DMS53 (cell line): ENCODE results near the gene CANT1.

Source experiments
- DNase-seq: peaks from one replicate; lab custom pipeline; 2025; lab: John Stamatoyannopoulos, UW

Gene CANT1

DNA sequence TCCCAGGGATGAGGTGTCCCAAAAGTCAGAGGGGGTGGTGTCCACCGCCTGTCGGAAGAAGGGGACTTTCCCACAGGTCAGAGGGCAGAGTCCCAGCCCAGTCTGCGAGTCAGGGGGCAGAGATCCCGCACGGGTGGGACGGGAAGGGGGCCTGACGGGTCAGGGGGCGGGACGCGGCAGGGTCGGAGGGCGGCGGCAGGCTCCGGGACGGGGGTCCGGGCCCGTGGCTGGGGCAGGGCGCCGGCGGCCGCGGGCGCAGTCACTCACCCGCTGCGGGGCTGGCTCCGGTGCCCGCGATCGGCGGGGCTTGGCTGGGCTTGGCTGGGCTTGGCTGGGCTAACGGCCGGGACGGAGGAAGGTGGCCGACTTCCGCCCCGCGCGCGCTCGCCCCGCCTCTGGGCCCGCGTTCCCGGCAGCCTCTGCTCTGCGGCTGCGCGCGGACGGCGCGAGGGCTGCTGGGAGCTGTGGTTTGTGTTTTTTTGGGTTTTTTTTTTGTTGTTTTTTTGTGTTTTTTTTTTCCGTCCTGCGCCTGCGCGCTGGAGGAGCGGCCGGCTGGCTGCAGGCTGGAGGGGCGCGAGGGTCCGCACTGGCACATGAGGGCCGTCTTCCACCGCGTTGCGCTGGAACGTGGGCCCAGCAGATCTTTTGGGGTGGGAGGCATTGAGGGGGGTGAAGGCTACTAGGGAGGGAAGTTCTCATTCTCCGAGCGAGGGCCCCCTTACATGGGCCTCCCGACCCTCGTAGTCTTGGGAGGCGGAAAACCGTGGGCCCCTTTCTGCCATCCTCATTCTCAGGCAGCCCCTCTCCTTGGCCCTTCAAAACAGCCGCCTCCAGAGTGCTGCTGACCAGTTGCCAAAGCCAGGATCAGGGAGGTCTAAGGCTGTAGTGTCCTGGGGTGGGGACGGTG lies at the start of gene CANT1:
Gene CANT1, minus strand, starts transcription at position 368 of the 907 bp plus-strand sequence. CDS start 12,142 bp downstream, outside the sequence.
- DNase-seq = peak; percentile 89

DNA sequence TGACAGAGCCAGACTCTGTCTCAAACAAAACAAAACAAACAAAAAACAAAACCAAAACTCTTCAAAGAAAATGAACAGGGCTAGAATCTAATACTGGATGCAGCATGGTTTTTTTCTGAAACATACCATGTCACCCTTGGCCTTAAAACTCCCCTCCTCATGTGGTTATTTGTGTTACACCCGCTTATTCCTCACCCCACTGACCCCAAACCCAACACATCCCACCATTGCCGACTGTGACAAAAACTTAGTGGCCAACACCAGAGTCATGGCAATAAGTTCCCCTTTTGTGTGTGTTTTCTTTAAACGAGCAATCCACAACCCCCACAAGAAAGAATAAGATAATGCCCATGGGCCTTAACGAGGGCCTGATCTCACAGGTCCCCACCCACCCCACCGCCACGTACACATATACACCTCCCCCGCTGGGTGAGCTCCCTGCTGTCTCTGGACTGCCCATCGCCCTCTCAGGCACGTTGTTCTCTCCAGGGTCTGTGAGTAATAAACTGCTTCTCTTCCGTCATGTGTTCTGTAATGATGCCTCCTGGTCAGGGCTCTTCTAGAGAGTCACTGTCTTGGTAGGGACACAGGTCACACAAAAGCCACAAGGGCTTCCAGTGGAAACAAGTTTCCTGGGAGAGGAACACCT lies 48.3 kb upstream of the CANT1 start:
- DNase-seq = no peak

DNA sequence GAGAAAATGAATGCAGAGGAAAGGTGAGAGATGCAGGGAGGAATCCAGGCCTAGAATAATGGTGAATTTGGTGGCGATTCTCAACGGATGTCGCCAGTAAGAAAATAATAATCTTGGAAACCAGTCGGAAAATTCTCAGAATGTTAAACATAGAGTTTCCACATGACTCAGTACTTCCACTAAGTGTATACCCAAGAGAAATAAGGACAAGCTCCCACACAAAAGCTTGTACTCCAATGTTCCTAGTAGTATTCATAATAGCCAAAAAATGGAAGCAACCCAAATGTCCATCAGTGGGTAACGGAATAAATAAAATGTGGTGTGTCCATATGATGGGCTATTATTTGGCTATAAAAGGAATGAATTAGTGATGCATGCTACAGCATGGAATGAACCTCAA lies 45.6 kb upstream of the CANT1 start:
- no peak for DNase-seq

DNA sequence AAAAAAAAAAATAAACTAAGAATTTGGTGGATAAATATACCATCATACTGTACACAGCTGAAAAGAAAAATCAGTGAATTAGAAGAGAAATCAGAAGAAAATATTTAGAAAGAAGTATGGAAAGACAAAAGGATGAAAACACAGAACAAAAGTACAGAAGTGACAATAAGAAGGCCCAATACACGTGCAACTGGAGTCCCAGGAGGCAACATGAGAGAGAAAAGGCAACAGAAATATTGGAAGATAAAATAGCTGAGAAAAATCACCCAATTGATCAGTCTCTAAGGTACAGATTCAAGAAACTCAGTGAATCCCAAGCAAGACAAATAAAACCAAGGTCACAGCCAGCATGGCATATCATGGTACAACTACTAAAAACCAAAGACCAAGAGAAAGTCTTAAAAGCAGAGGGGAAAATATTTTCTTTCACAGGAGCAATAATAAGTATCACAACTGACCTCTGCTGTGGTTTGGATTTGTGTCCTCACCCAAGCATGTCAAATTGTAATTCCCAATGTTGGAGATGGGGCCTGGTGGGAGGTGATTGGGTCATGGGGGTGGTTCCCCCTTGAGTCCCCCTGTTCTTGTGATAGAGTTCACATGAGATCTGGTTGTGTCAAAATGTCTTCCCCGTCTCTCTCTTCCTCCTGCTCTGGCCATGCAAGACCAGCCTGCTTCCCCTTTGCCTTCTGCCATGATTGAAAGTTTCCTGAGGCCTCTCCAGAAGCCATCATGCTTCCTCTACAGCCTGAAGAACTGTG lies 44.8 kb upstream of the CANT1 start:
- no peak for DNase-seq

DNA sequence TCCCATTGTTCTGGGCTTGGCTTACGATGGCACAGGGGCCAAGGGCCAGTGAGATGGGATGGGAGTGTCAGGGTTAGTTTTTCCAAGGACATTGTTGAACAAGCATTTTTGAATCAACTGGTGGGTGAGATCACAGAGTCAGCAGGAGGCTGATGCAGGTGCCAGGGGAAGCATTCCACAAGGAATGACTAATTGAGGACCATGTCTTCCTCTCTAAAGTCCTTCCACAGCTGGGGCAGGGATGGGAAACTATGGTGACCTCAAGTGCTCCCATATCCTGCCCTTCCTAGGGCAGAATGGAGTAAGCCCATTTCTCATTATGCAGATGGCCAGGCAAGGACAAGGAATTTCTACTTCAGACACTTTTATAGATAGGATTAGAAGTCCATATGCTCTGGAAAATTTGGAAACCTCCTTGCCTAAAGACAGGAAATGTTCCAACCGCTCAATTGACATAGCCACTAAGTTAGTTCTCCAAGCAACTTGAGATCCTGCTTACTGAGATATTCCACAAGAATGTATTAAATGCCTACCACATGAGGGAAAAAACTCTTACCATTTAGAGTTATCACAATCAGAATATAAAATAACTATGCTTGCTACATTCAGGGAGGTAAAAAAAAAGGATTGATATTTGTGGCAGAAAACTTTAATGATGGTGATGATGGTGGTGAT lies 43.8 kb upstream of the CANT1 start:
- DNase-seq = no peak

DNA sequence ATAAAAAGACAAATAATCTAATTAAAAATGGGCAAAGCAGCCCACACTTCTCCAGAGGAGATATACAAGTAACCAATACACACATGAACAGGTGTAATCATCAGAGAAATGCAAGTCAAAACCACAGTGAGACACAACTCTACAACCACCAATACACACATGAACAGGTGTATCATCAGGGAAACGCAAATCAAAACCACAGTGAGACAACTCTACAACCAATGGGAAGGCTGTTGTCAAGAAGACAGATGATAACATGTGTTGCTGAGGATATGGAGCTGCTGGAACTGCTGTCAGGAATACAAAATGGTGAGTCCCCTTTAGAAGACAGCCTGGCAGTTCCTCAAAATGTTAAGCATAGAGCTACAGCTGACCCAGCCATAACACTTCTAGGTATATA lies 42.6 kb upstream of the CANT1 start:
- DNase-seq = no peak

DNA sequence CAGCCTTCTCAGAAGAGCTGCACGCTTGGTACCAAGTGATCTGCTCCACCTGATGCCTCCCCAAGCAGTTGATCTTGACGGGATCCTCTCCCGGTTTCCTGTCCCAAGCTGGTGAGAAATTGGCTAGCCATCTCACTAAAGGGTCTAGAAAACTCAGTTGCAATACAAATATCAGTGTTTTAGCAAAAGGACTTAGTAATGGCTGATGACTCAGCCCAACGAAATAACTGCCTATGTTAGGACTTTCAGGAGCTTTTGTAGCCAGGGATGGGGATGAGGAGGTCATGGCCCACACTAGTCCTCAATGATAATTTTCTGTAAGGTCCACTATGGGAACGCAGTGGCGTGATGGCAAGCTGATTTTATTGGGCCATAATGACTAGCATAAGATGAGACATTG lies 41.7 kb upstream of the CANT1 start:
- no peak for DNase-seq

DNA sequence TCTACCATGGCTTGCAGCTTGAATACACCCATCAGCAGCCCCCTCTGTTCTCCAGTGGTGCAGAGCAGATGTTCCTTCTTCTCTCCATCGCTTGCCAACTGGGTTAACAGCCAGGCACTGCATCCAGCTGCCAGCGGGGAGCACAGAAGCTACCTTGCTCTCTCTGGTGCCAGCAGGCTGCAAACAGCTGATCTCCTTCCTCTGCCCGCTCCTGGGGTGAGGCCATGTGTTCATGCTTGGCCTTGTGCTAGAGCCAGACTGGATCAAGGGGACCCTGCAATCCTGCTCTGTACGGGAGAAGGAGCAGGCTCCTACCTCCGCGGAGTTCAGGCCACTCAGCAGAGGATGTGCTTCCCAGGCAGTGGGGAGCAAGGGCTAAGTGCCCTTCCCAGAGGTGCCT lies 41.0 kb upstream of the CANT1 start:
- DNase-seq = no peak

DNA sequence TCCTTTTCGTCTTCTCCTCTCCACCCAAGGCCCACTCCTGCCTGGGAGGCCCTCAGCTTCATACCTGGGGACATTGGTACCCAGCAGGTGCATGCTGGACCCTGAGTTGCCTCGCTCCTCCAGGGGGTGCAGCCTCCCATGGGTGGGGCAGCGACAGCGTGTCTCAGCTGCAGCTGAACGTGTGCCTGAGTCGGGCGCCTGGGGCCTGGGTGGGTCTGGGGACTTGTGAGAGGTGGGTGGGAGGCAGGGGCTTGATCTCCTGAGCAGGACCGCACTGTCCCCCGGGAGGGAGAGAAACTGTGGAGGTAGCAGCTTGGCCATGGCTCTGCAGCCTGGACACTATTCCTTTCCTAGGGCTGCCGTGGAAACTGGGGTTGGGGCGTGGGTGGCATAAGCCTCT lies 40.3 kb upstream of the CANT1 start:
- DNase-seq = no peak

DNA sequence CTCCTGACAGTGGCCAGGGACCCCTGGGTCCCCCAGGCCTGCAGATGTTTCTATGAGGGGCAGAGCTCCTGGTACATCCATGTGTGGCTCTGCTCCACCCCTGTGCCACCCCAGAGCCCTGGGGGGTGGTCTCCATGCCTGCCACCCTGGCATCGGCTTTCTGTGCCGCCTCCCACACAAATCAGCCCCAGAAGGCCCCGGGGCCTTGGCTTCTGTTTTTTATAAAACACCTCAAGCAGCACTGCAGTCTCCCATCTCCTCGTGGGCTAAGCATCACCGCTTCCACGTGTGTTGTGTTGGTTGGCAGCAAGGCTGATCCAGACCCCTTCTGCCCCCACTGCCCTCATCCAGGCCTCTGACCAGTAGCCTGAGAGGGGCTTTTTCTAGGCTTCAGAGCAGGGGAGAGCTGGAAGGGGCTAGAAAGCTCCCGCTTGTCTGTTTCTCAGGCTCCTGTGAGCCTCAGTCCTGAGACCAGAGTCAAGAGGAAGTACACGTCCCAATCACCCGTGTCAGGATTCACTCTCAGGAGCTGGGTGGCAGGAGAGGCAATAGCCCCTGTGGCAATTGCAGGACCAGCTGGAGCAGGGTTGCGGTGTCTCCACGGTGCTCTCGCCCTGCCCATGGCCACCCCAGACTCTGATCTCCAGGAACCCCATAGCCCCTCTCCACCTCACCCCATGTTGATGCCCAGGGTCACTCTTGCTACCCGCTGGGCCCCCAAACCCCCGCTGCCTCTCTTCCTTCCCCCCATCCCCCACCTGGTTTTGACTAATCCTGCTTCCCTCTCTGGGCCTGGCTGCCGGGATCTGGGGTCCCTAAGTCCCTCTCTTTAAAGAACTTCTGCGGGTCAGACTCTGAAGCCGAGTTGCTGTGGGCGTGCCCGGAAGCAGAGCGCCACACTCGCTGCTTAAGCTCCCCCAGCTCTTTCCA lies 39.5 kb upstream of the CANT1 start:
- no peak for DNase-seq

DNA sequence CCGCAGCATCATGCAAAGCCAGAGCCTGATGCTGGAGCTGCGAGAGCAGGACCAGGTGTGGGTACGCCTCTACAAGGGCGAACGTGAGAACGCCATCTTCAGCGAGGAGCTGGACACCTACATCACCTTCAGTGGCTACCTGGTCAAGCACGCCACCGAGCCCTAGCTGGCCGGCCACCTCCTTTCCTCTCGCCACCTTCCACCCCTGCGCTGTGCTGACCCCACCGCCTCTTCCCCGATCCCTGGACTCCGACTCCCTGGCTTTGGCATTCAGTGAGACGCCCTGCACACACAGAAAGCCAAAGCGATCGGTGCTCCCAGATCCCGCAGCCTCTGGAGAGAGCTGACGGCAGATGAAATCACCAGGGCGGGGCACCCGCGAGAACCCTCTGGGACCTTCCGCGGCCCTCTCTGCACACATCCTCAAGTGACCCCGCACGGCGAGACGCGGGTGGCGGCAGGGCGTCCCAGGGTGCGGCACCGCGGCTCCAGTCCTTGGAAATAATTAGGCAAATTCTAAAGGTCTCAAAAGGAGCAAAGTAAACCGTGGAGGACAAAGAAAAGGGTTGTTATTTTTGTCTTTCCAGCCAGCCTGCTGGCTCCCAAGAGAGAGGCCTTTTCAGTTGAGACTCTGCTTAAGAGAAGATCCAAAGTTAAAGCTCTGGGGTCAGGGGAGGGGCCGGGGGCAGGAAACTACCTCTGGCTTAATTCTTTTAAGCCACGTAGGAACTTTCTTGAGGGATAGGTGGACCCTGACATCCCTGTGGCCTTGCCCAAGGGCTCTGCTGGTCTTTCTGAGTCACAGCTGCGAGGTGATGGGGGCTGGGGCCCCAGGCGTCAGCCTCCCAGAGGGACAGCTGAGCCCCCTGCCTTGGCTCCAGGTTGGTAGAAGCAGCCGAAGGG lies 38.6 kb upstream of the CANT1 start:
- DNase-seq = no peak

DNA sequence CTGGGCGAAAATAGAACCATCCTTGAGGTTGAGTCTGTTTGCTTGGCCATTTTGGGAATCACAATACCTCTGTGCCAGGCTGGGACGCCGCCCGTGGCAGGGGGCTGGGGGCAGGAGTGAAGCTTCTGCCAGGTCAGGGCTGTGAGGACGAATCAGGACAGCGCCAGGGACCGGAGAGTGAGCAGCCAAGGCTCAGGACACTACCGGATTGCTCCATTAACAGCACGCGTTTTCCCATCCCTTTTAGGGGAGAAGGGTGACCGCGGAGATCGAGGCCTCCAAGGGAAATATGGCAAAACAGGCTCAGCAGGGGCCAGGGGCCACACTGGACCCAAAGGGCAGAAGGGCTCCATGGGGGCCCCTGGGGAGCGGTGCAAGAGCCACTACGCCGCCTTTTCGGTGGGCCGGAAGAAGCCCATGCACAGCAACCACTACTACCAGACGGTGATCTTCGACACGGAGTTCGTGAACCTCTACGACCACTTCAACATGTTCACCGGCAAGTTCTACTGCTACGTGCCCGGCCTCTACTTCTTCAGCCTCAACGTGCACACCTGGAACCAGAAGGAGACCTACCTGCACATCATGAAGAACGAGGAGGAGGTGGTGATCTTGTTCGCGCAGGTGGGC lies 37.8 kb upstream of the CANT1 start:
- no peak for DNase-seq

DNA sequence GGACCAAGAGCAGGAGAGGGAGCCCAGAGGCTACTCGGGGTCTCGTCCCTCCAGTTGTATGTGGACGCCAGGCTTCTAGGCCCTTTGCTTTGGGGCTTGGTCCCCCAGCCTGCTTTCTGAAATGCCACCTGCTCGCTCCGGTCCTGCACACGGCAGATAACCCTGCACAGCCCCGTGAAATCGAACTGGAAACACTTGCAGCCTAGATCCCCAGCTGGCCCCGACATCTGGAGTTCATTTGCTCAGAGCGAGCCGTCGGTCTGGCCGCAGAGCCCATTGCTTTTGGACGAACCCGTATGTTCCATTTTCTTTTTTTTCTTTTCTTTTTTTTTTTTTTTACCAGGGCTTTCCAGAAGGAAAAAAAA lies 37.3 kb upstream of the CANT1 start:
- DNase-seq = no peak

DNA sequence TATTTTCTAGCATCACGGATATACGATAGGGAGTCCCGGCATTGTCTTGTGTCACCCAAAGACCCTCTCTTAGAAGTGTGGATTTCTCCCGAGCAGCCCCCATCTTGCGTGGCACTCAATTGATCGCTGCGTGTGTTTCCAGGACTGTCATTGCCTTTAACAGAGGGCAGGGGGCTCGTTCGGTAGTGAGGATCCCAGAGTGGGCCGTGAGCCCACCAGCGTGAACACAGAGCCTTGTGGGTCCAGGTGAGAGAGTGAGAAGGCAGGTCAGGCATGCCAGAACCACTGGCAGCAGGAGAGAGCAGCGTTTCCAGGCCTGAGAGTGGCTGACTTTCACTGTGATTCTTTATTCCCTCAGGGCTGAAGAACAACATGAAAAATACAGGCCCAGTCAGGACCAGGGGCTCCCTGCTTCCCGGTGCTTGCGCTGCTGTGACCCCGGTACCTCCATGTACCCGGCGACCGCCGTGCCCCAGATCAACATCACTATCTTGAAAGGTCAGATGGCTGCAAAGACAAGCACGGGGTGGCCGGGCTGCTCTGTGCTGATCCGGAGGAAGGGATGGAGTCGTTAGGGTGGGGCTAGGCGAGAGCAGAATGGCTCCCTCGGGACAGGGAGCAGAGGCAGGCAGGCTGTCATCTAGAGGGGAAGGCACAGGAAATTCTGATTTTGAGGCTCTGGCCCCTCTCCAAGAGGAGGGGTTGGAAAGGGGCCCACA lies 36.8 kb upstream of the CANT1 start:
- DNase-seq = no peak

DNA sequence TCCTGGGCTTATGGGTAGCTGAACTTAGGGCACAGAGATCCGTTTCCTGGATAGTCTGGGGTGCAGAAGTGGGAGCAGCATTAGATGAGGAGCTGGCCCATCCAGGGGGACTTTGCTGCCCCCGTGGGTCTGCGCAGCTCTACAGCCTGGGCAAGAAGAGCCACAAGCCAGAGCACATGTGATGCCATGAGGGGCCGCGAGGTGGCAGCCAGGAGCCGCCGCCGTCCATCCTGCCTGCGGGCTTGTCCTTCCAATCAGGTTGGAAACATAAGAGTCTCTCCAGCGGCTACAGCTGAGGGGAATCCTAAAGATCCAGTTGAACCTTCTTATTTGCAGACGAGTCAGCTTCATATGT lies 36.3 kb upstream of the CANT1 start:
- DNase-seq = peak; percentile 72

DNA sequence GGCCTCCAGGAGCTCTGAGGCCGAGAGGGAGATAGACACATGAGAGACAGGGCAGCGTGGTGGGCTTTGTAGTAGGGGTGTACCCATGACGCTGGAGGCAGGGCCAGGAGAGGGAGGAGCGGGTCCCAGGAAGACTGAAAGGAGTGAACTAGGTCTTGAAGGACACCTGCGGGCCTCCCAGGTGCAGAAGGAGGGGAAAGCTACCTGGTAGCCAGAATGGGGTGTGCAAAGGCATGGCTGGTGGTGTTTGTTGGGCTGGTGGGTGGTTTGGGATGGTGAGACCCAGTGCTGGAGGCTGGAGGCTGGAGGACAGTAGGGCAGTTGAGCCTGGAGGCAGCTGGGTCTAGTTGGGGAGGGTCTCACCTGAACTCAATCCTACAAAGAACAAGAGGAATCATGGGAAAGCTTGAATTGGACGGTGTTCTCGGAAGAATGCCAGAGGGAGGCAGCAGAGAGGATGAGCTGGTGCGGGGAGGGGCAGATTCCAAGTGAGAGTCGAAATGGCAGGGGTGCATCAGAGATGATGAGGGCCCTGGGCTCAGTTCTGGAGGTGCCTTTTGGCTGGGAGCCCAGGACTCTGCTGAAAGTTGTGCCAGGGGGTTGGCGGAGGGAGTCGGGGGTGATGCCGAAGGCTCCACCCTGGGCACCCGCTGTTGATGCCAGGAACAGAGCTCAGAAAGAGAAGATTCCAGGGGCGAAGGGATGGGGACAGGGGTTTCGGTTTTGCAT lies 35.6 kb upstream of the CANT1 start:
- DNase-seq = no peak

DNA sequence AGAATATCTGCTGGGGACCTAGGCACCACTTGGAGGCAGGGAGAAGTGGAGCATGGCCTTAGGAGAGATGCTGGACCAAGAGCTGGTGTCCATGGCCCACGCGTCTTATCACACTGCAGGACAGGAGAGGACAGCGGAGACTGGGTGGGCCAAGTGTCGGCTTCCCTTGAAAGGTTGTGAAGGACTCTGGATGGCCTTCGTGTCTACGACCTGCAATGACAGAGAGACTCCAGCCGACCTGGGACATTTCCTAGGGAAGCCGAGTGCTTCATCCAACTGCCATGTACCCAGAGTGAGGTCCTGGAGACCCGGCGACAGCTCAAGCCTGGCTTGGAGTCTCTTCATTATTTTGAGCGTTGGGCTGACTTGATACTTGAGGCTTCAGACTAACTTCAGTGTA lies 34.9 kb upstream of the CANT1 start:
- DNase-seq = no peak

DNA sequence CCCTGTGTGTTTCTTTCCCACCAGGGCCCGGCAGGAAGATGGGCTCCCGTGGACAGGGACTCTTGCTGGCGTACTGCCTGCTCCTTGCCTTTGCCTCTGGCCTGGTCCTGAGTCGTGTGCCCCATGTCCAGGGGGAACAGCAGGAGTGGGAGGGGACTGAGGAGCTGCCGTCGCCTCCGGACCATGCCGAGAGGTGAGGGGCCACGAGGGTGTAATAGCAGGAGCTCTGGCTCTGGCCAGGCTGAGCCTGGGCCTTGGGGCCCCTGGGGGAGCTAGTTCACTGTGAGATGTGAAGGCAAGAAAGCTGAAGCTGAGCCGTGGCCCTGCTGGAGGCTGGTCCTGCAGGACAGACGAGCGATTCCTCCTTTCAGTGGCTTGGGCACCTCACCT lies 34.4 kb upstream of the CANT1 start:
- DNase-seq = no peak
